ENCODE results near the gene GCM1.

DNA sequence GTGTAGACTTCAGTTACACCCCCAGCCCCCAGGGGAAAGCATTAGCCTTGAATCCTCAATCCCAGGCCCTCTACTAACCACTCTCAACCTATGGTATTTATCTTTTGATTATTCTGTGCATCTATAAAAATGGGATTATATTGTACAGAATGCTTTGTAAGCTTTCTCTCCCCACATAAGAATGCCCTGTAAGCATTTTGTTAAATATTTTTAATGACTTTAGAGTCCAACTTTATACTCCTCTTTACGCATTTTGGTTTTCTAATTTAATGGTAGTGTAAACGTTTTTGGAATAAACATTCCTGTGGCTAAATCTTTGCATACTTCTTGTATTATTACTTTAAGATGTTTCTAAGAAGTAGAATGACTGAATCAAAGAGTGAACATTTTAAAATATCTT lies 48.1 kb downstream of the GCM1 start:
- TF ChIP-seq, protein P1, sequence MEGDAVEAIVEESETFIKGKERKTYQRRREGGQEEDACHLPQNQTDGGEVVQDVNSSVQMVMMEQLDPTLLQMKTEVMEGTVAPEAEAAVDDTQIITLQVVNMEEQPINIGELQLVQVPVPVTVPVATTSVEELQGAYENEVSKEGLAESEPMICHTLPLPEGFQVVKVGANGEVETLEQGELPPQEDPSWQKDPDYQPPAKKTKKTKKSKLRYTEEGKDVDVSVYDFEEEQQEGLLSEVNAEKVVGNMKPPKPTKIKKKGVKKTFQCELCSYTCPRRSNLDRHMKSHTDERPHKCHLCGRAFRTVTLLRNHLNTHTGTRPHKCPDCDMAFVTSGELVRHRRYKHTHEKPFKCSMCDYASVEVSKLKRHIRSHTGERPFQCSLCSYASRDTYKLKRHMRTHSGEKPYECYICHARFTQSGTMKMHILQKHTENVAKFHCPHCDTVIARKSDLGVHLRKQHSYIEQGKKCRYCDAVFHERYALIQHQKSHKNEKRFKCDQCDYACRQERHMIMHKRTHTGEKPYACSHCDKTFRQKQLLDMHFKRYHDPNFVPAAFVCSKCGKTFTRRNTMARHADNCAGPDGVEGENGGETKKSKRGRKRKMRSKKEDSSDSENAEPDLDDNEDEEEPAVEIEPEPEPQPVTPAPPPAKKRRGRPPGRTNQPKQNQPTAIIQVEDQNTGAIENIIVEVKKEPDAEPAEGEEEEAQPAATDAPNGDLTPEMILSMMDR (conservative IDR thresholded peaks at IDR 0.05), result no peak
- TF ChIP-seq ZFX (IDR thresholded peaks at IDR 0.05), result no peak

Data from C4-2B (cell line).